ENCODE results near the gene SLC7A10.
"Not testable (repeated sequence)": the region's sequence is repeated elsewhere in the genome, so short reads cannot be mapped to it uniquely, and the experiment has no call there.

The SLC7A10 gene

GRCh38 chr19:33215438-33216197 lies 10.0 kb downstream of the SLC7A10 start:
- DNase-seq = no peak

DNA sequence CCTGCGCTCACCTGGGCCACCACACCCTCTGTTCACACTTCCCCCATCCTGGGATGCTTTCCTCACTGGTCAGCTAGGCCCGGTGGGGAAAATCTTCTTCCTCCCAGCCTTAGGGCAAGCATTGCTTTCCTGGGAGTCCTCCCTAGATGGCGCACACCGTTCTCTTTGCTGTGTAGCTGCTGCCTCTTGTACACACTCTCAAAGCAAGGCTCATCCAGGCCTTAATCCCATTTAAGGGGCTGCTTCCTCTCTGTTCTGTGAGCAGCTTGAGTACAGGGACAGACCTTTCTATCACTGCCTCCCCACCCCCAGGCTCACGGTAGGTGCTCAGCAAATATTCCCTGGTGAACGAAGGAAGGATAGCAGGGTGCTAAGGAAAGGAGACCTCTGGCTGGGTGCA lies 11.1 kb downstream of the SLC7A10 start:
- no peak for DNase-seq

DNA sequence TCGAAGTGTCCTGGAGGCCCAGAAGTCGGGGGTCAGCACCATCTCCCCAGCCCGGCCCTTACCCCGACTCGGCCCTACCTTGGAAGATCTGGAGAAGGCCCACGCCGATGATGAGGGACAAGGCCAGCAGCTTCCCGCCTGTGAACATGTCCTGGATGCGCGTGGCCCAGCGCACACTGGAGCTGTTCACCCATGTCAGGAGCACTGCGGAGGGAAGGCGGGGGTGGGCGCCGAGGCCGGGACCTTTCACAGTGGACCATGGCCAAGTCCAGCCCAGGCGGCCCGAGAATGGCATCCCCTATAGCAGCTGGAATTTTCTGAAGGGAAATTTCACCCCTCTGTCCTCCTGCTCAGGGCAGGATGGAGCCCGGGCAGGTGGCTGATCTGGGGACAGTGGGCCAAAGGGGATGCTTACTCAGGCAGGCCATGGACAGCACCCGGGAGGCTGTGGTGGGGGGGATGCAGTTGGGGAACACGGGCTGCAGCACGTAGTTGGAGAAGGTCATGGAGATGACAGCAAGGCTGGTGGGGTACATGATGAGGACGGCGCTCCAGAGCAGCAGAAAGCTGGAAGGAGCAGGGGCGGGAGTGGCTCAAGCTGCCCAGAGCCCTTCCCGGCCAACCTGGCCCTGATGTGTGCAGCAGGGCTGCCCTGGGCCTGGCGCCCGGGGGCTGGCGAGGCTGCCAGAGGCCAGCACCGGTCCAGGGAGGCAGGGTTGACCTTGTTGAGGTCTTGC lies 13.0 kb downstream of the SLC7A10 start:
- no peak for DNase-seq

GRCh38 chr19:33211794-33212435 lies 13.7 kb downstream of the SLC7A10 start:
- DNase-seq = no peak

GRCh38 chr19:33210266-33210940 lies 15.2 kb downstream of the SLC7A10 start:
- DNase-seq = no peak

- not testable (repeated sequence) for DNase-seq
These were observed 15.8 kb downstream of the SLC7A10 start for GRCh38 chr19:33209850-33210230.

- no peak for DNase-seq
These were observed 16.5 kb downstream of the SLC7A10 start for GRCh38 chr19:33208904-33209849.

GRCh38 chr19:33208371-33208895 lies 17.2 kb downstream of the SLC7A10 start:
- DNase-seq = no peak

GRCh38 chr19:33207903-33208302 lies 17.7 kb downstream of the SLC7A10 start:
- DNase-seq = no peak

DNA sequence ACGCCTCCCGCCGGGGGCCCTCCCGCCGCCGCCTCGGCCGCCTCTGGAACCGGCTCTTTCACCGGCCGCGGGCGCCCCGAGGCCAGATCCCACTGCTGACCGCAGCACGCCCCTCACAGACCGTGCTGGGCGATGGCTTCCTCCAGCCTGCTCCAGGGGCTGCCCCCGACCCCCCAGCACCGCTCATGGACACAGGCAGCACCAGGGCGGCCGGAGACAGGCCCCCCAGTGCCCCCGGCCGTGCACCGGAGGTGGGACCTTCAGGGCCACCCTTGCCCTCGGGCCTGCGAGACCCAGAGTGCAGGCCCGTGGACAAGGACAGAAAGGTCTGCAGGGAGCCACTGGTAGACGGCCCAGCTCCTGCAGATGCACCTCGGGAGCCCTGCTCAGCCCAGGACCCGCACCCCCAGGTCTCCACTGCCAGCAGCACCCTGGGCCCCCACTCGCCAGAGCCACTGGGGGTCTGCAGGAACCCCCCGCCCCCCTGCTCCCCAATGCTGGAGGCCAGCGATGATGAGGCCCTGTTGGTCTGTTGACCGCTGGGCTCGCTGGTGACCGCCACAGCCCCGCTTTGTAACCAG lies 18.5 kb downstream of the SLC7A10 start:
- DNase-seq = no peak

GRCh38 chr19:33206261-33207039 lies 19.2 kb downstream of the SLC7A10 start:
- DNase-seq = no peak

DNA sequence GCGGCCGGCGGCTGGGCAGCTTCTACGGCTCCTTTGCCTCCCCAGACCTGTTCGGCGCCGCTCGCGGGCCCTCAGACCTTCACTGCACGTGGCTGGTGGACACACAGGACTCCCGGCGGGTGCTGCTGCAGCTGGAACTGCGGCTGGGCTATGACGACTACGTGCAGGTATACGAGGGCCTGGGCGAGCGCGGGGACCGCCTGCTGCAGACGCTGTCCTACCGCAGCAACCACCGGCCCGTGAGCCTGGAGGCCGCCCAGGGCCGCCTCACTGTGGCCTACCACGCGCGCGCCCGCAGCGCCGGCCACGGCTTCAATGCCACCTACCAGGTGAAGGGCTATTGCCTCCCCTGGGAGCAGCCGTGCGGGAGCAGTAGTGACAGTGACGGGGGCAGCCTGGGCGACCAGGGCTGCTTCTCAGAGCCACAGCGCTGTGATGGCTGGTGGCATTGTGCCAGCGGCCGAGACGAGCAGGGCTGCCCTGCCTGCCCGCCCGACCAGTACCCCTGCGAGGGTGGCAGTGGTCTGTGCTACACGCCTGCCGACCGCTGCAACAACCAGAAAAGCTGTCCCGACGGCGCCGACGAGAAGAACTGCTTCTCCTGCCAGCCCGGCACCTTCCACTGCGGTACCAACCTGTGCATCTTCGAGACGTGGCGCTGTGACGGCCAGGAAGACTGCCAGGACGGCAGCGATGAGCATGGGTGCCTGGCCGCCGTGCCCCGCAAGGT lies 20.0 kb downstream of the SLC7A10 start:
- DNase-seq = no peak

- no peak for DNase-seq
These were observed 20.5 kb downstream of the SLC7A10 start for GRCh38 chr19:33205110-33205509.

- no peak for DNase-seq
These were observed 21.3 kb downstream of the SLC7A10 start for GRCh38 chr19:33204136-33204973.

GRCh38 chr19:33203529-33203928 lies 22.1 kb downstream of the SLC7A10 start:
- no peak for DNase-seq

- no peak for DNase-seq
These were observed 22.8 kb downstream of the SLC7A10 start for GRCh38 chr19:33202546-33203507.

- DNase-seq = no peak
These were observed 23.6 kb downstream of the SLC7A10 start for GRCh38 chr19:33201886-33202545.

Measured in fibroblast of skin of right biceps (primary cell).